COLO668 (cell line): ENCODE results near the gene TPGS1.

Experiments used
- DNase-seq: peaks from one replicate; lab custom pipeline; 2025; ENCODE audit not compliant: unreplicated experiment; lab: John Stamatoyannopoulos, UW

The TPGS1 gene

GRCh38 chr19:507286-508203 lies at the start of gene TPGS1:
Gene TPGS1, plus strand, starts transcription at chr19:507497. Its CDS starts 10 bp downstream, at chr19:507507.
- DNase-seq: peak; percentile 97

GRCh38 chr19:457636-458035 lies 49.7 kb upstream of the TPGS1 start:
- no peak for DNase-seq

GRCh38 chr19:458091-459042 lies 48.9 kb upstream of the TPGS1 start:
- DNase-seq: no peak

- DNase-seq: peak; percentile 86
These were observed 47.4 kb upstream of the TPGS1 start for GRCh38 chr19:459724-460511.

- DNase-seq: peak; percentile 75
These were observed 46.2 kb upstream of the TPGS1 start, which contains the start of gene SHC2 for GRCh38 chr19:460877-461720. Gene SHC2, minus strand, starts transcription at chr19:461033. Its CDS starts 37 bp downstream, at chr19:460996.

GRCh38 chr19:461721-462551 lies 45.4 kb upstream of the TPGS1 start:
- peak; percentile 93 for DNase-seq

DNA sequence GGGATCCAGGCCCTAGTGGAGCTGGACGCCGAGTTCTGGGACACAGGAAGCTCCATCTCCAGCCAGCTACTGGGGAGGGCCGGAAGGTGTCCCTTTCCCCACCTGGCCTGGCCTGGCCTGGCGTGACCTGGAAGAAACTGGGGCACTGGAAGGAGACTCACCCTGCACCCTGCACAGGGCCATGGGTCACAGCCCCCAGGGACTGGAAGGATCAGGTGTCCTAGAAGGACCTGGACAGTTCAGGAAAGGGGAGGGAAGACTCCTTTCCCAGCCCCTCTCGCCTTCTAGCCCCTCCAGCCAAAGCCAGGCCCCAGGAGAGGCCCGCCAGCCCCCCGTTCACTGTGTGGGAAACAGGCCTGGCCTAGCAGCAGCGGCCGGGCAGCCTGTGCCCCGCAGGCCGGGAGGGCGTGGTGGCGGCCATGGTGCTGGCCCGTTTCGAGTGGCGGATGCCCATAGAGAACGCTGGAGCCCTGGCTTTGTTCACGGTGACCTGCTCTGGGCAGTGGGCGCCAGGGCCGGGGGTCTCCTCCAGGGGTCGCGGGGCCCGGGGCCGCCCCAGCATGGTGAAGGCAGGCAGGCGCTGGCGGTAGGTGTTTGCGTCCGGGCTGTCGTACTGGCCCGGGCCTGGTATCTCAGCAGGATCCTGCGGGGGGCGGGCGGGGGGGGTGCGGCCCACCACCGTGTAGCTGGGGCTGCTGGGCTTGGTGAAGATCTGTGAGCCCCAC lies 43.7 kb upstream of the TPGS1 start:
- DNase-seq: no peak

DNA sequence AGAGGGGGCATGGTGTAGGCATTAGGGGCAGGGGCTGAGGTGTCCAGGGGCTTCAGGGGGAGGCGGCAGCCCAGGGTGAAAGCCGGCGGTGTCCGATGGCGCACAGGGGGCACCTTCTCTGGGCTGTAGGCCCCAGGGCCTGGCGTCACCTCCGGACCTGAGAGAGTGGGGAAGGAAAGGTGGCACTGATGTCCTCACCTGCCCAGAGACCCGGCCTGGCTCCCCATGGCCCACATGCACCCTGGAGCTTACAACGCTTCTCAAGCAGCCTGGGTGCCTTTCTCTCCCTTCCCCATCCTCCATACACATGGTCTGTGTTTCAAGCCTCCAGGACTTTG lies 43.1 kb upstream of the TPGS1 start:
- no peak for DNase-seq

- DNase-seq: no peak
These were observed 42.1 kb upstream of the TPGS1 start for GRCh38 chr19:465056-465816.

DNA sequence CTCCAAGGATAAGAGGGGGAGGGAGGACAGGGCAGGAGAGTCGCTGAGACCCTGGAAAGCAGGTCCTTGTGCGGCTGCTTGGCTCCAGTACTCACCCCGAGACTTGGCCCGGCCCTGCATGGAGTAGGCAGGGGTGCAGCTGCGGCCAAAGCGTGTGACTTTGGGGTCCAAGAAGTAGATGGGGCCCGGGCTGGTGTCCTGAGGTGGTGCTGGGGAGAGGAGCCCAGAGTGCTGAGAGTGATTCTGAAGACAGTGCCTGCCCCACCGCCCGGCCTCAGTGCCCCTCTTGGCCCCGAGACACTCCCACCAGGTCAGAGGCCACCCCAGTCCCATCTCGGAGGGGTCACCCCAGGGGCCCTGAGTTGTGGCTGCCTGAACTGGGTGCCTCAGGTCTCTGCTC lies 39.7 kb upstream of the TPGS1 start:
- no peak for DNase-seq

DNA sequence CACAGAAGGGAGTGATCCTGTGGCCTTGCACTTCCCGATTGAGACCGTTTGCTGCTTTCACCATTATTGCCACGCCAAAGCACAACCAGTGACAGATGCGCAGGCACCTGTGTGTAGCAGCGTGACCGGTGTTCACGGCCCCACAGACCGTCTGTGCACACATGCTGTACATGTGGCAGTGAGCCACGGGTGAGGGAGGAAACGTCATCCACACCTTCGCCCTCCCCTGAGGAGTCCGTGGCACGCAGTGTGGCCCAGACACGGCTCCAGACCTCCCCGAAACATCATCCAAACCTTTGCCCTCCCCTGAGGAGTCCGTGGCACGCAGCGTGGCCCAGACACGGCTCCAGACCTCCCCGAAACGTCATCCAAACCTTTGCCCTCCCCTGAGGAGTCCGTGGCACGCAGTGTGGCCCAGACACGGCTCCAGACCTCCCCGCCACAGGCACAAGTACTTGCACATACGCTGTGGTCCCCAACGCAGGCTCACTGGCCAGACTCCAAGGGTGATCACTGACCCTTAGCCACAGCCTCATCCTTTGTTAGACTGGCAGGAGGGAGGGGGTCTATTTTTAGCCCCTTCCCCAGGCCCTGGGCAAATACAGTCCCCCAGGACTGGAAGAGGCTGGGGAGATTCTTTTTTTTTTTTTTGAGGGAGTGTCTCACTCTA lies 38.6 kb upstream of the TPGS1 start:
- no peak for DNase-seq

DNA sequence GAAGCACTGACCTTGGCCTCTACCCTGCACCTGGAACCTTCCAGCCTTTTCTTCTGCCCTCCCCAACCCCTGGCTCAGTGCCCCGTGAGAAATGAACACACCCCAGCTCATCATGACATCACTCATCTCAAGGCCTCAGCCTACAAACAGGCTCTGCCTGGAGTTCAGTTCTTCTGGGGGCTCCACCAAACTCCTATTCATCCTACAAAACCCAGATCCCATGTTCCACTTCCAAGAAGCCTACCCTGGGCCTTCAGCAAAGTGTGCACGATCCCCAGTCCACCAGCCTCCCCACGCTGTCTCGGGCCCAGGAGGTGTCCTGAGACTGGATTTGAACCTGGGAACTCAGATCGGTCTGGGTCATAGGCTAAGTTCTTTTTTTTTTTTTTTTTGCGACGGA lies 37.5 kb upstream of the TPGS1 start:
- DNase-seq: no peak

DNA sequence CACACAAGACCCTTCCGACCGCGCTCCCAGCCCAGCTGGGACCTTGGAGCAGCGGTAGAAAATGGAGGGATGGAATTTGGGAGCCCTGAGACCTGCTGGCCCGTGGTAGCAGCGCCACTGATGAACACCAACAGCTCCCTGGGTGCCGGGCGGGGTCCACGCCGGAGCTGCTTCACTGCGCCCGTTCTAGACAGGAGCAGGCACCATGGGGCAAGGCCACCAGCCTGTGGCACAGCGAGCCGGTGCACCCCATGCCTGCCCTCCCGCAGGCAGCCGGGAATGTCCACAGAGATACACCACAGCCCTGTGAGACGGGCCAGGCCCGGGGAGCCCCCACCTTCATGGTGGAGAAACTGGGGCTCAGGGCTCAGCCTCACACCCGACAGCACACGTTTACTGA lies 36.6 kb upstream of the TPGS1 start:
- no peak for DNase-seq

DNA sequence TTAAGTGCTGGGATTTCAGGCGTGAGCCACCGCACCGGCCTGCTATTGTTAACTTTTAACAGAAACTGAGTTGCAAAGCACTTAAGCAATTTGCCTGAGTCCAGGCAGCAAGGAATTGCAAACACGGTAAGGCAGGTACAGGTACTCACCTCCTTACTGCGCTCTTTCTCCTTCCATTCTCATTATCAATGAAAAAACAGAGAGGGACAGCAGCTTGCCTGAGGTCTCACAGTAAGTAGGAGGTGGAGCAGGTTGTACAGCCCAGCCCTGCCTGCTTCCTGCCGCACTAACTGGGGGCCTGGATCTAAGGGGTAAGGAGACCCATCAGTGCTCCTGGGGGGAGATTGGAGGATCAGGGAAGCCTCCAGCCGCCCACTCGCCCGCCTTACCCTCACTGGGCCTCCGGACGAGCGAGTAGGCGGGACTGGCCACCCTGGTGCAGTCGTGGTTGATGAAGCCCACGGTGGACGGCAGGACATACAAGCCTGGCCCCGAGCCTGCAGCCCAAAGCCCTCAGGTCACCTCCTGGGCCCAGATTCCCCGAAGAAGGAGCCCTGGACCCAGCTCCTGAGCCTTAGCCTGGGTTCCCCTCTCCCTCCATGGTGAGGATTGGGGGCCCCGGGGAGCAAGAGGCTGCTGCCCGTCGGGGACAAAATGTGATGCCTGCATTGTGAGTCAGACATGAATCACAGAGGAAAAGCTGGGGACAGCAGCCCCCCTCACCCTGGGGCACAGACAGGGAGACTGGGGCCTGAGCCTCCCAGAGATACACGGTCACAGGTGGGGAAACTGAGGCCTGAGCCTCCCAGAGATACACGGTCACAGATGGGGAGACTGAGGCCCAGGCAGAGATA lies 35.1 kb upstream of the TPGS1 start:
- no peak for DNase-seq

GRCh38 chr19:474126-475078 lies 32.9 kb upstream of the TPGS1 start:
- DNase-seq: no peak
